Testis (tissue), 2 donors: Measurements from ENCODE around the gene COPG2.

Experiments
- CTCF ChIP-seq, 3 experiments: fragments of 450-650 bp in 2 of 3; fragments of 200-600 bp in 1 of 3; sonication (generic) in 1 of 3; IDR thresholded peaks; one replicate each; pipeline ENCODE4 v1.5.1; 2016 to 2019; ENCODE audit warnings: antibody characterized with exemption in 3 of 3, mild to moderate bottlenecking in 2 of 3, moderate library complexity in 1 of 3
- POLR2A ChIP-seq: fragments of 450-650 bp; IDR thresholded peaks from one replicate; pipeline ENCODE4 v1.6.1; 2017; ENCODE audit warnings: antibody characterized with exemption, mild to moderate bottlenecking, moderate library complexity

DNA sequence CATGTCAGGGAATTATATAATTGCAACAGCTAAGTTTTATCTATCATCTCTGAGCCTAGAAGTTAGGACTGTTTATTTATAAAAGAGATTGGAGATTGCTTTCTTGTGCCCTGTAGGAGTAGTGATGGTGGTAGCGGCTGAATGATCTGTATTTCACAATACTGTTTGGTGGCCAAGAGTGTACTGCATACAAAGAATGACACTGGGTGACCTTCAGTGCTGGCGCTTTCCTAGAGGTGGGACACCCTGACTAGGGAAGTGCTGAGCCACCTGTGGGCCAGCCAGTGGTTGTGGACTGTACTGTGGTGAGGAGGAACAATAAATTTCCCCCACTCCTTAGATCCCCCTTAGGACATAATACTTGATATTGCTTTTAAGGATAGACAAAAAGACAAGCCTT is 53.0 kb downstream of the COPG2 start:
- TF ChIP-seq POLR2A (no peak), CTCF (IDR thresholded peaks at IDR 0.05) (no peak)
